GM21381 (cell line): ENCODE measurements around the gene GINS2.

Experiments
- ATAC-seq: cut with Tn5 transposase; IDR thresholded peaks from one replicate; pipeline ENCODE4 v1.9.1; 2021; ENCODE audit warnings: mild to moderate bottlenecking, moderate library complexity; ENCODE audit not compliant: unreplicated experiment

Gene GINS2

GRCh38 chr16:85716680-85717038, 27.9 kb upstream of the GINS2 start:
- ATAC-seq = no peak

GRCh38 chr16:85716022-85716679, 27.4 kb upstream of the GINS2 start:
- ATAC-seq = no peak

GRCh38 chr16:85715169-85716021, 26.6 kb upstream of the GINS2 start:
- ATAC-seq = no peak

- ATAC-seq = no peak
Observed at GRCh38 chr16:85712801-85713200, 24.0 kb upstream of the GINS2 start.

- no peak for ATAC-seq
Observed at GRCh38 chr16:85711982-85712587, 23.3 kb upstream of the GINS2 start.

GRCh38 chr16:85710732-85711131, 22.0 kb upstream of the GINS2 start:
- ATAC-seq = no peak

GRCh38 chr16:85709766-85710585, 21.2 kb upstream of the GINS2 start:
- ATAC-seq = no peak

- ATAC-seq = no peak
Observed at GRCh38 chr16:85708338-85708737, 19.6 kb upstream of the GINS2 start.

GRCh38 chr16:85707528-85708095, 18.9 kb upstream of the GINS2 start:
- ATAC-seq = no peak

GRCh38 chr16:85706449-85707034, 17.8 kb upstream of the GINS2 start:
- ATAC-seq = no peak

- no peak for ATAC-seq
Observed at GRCh38 chr16:85704900-85705846, 16.4 kb upstream of the GINS2 start.

- ATAC-seq = no peak
Observed at GRCh38 chr16:85704011-85704410, 15.3 kb upstream of the GINS2 start.

GRCh38 chr16:85699628-85700027, 10.9 kb upstream of the GINS2 start:
- no peak for ATAC-seq

GRCh38 chr16:85698935-85699558, 10.3 kb upstream of the GINS2 start:
- ATAC-seq = no peak

- ATAC-seq = no peak
Observed at GRCh38 chr16:85698459-85698891, 9.7 kb upstream of the GINS2 start.

- no peak for ATAC-seq
Observed at GRCh38 chr16:85697431-85697830, 8.7 kb upstream of the GINS2 start.

GRCh38 chr16:85696781-85697180, 8.0 kb upstream of the GINS2 start:
- ATAC-seq = no peak

- no peak for ATAC-seq
Observed at GRCh38 chr16:85695196-85696128, 6.7 kb upstream of the GINS2 start.
